NCI-H146 treated with DMSO at 0.1 percent for 48 hours (cell line): ENCODE measurements around the gene AFAP1.

Experiments used
- DNase-seq: peaks from one replicate; lab custom pipeline; 2025; ENCODE audit not compliant: unreplicated experiment; lab: John Stamatoyannopoulos, UW

The AFAP1 gene

DNA sequence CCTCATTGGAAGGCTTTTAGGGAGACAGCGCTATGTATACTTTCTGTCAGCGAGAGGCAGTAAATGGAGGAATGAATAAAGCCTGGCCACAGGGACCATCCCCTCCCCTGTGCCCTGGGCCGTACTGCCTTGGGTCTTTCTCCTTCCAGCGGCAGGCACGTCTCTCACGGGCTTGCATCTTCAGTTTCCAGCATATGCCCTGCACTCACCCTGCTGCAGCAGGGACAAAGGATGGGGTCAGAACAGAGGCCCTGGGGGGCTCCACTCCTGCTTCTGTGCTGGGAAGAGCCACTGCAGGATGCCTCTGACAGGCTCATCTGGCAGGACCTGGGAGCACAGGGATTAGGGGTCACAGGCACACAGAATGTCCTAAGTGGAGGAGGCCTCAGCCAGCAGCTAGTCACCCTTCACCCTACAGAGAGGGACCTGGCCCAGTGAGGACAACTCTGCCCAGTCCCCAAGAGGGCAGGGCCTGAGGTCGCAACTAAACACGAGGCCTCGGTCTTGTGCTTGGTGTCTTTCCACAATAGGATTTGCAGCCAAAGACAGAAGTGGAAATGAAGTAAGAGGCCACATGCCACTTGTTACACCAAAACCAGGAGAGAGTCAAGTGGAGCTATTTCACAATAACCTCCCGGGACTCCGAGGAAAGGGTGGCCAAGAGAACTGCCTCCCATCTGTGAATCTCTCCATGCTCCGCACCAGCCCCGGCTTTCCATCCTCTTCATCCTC lies 150.8 kb downstream of the AFAP1 start:
- no peak for DNase-seq

DNA sequence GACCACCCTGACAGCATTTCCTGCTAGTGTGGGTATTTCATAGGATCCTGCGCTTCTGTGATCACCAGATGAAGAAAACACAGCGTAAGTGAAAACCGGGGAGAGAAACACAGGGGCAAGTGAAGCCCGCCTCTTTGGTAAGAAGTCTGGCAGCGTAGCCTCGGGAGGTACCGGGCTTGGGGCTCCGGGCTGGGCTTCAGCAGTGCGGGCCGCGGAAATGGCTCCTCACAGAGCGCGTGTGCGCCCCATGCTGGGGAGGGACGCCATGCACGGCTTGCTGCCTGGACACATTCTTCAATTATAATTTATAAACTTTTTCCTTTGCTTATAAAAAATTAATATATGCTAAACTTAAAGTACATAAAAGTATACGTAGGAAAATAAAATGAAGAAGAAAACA lies 151.5 kb downstream of the AFAP1 start:
- no peak for DNase-seq

DNA sequence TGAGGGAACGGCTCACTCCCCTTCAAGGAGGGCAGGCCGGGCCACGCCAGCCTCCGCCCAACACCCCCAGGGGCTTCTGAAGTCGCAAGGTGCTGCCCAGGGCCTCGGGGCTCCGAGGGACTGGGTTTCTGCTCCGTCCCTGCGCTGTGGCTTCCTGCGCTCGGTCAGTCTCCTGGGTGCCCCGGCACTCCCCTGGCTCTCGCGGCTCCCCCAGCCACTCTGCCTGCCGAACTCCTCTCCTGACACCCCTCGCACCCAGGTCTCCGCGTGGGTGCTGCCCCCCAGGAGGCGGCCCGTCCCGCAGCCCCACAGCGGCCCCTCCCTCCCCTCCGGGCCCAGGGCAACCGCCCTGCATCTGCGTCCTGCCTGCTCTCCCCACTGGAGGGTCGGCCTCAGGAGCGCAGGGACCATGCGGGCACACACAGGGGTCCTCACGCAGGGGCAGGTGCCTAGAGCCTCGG lies 151.9 kb downstream of the AFAP1 start:
- no peak for DNase-seq

DNA sequence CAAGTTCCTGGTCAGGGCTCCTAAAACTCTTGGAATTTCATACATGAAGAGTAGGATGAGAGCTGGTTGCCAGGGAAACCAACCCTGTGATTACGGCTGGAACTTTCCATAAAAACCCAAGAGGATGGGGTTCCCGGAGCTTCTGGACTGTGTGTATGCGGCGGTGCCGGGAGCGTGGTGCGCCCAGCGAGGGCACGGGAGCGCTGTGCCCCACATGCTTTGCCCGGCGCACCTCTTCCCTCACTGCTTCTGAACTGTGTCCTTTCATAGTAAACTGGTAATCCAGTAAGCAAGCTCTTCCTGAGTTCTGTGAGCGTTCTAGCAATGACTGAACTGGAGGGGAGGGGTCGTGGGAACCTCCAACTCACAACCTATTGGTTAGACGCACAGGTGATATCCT lies 152.6 kb downstream of the AFAP1 start:
- no peak for DNase-seq

DNA sequence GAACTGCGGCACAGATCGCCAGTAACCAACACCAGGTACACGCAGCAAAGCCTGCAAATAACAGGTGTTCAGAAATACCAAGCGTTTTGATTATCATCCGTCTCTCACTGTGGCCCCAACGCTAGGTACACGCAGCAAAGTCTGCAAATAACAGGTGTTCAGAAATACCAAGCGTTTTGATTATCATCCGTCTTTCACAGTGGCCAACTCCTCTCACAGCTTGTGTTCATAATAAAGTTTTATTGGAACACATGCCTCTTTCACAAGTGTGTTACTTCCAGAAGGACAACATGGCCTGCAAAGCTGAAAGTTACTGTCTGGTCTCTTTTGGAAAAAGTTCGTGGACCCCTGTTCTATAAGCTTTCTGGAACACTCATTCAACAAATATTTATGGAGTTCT lies 153.1 kb downstream of the AFAP1 start:
- no peak for DNase-seq

DNA sequence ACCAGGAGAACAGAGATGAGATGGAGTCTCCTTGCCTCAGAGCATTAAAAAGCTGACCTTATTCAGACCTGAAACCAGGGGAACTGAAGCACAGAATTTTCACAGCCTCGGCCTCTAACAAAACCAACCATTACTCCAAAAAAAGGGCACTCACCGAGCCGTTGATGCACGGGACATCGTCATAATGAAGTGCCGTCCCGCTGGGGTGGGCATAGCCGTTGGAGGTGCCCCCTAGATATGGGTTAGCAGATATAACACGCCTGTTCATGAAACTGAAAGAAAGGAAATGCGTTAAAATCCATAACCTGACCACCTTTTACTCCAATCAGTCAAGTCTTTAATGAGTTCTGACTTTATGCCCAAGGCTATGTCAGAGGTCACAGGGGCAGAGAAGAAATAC lies 153.6 kb downstream of the AFAP1 start:
- DNase-seq = no peak

DNA sequence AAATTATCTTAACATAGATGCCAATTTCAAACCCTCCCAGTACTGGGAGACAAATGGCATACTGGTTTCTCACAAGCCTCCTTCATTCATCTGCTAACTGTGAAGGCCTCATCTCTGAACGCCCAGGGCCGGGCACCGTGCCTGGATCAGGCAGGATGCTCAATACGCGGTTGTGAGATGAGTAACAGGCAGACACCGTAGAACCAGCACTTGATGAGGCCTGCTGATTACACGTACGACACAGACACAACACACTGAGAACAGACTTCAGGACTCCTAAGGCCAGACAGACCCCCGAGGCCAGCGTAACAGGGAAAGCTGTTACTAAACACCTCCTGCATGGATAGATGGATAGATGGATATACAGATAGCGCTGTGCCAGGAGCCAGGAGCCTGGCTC lies 154.6 kb downstream of the AFAP1 start:
- no peak for DNase-seq

DNA sequence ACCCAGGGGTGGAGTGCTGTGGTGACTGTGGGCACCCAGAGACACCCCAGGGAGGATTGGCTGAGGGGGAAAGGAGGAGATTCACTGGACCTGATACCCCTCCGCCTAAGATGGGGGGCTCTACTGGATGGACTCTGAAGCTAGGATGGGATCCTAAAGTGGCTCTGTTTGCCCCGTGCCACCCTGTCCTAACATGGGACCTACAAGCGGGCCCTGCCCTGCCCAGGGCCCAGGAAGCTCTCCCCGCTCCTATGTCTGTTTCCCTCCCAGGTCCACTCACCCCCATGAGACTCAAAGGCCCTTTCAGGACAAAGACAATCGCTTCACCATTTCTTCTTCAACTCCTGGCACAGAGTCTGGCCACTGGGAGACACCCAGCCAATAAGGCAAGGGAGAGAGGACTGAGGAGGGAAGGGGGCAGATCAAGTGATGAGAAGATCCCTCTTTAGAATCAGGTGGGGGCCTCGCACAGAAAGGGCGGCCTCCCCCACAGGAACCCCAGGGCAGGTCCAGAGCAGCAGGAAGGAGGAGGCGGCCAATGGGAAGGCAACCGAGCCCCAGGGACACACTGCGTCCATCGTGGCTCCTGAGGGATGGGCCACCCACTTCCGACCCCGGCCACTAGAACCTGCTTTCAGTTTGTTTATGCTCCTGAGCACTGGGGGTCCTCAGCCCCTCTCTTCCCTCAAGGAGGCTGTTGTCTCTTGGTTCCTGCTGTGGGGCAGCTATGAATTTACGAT lies 155.4 kb downstream of the AFAP1 start:
- DNase-seq = no peak

DNA sequence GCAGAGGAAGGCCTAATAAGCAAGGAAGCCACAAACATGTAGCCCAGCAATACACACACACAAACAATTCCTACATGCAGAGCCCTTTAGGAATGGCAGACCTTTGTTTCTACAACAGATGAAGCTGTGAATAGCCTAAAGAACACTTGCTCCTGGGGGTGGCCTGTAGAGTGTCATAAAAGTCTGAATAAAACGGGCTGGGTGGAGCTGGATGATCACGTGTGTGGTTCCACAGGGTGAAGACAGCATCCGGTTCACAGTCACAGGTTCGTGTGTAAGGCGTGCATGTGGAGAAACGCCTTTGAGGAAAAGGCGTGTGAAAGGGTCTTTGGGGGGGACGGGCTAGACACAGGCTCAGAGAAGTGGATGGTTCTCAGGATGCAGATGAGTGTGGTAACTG lies 156.1 kb downstream of the AFAP1 start:
- no peak for DNase-seq

DNA sequence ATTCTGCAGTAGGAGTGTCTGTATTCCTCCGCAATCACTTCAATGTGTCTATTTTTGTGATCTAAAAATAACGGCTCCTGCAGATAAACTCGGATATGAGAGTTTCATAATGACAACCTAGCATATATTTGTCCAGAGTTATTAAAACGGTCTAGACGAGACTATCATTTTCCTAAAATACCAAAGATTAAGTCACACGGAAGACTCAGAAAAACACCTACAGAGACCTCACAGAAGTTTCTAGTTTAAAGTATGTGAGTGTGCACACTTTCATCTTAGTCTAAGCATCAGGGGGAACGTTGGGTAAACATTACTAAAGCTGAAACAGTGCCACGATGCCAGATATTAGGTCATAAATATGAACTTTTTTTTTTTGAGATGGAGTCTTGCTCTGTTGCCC lies 156.9 kb downstream of the AFAP1 start:
- no peak for DNase-seq

DNA sequence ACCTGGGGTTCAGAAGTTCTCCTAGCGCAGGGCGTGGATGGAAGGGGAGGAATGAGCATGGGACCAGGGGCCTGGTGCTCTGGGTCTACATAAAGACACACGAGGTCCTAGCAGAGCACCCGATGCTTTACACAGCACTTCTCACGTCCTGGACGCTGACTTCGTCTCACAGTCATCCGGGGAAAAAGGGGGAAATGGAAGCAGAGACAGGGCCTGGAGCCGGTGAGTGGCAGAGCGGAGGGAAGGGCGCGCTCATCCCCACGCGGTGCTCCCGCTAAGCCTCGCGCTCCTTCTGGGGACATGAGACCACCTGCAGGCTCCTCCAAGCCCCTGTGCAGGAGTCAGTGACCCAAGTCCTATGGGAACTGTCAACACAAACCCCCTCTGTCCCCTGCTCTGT lies 157.7 kb downstream of the AFAP1 start:
- no peak for DNase-seq

DNA sequence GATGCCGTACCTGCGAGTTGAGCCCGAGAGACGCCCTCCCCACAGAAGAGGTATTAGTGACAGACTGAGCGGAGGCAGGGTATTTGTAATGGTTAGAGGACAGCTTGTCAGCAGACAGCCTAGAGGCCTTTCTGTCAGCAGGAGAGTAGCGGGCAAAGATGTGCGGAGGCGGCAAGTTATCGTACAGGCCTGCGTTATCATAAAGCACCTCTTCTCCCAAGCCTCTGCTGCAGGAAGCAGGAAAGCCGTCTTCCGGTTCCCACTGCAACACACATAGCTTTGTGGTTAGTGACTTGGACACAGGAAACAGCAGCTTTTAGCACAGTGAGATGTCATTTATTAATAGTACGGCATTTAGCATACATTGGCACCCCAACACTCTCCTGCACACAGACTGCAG lies 158.3 kb downstream of the AFAP1 start:
- no peak for DNase-seq

DNA sequence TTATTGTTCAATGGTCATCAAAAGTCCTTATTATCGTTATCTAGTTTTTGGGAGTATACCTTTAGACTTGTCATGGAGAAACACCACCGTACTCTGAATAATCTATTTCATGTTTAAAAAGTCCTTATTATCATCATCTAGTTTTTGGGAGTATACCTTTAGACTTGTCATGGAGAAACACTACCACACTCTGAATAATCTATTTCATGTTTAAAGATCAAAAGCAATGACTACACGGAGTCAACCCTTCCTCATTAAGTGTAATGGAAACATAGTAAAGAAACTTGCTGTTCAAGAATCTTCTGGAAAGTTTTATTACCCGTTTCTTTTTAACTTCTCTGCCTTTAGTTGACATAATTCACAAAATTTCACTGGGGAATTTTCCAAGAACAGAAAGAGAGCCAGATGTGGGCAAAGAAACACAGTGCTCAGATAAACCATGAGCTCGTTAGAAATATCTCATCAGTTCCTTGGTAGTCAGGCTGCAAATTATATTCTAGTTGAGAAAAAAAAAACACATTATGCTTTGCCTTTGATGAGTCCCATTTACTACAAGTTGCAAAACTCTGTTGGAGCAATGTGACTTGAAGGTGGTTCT lies 158.8 kb downstream of the AFAP1 start:
- DNase-seq = no peak

DNA sequence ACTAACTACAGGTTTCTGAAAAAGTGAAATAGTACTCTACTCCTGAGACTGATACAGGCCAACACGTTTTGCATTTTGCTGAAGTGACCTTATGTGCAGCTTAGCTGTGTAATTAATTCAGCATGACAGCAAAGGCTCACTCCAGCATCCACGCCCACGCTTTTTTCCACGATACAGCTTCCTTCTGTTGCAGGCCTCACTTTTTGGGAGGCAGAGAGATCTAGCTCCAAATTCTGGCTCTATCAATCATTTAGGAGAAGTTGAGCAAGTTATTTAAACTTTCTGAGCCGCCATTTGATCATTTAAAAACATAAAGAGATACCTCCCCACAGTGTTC lies 160.3 kb downstream of the AFAP1 start:
- no peak for DNase-seq

DNA sequence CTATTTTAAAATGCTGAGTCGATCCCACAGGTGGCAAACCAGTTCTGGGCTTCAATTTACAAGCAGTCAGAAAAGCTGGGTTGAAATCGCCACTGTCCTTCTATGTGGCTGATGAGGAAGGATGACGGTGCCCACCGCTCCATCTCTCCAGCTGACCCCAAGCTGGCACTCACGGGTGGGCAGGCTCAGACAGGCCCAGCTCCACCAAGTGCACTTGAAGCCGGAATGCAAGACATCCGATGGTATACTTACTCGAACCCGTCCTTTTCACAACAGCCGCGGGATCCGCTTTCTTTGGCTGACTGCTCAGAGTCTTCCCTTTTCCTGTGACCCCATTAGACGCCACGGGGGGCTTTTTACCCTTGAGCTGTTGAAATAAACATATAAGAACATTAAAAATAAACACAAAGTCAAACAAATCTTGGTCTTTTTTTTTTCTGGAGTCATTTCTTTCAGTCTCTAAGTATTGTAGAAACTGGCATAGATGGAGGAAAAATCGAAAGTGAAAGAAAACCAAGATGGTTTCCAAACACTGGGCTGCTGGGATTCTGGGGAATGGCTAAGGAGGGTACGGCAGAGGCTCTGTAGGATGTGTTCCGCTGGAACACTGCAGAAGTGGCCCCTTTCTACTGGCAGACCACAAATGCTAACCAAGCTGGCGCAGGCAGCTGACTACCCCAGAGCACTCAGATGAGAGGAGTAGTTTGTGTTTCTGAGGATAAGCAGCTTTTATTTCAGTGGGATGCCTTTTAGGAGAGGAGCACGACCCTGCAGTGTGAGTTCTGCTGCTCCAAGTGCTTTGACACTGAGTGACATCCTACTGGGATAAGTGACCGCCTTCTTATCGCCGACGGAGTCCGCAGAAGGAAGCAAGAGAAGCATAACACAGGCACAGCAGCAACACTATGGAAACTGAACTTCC lies 160.9 kb downstream of the AFAP1 start:
- no peak for DNase-seq

DNA sequence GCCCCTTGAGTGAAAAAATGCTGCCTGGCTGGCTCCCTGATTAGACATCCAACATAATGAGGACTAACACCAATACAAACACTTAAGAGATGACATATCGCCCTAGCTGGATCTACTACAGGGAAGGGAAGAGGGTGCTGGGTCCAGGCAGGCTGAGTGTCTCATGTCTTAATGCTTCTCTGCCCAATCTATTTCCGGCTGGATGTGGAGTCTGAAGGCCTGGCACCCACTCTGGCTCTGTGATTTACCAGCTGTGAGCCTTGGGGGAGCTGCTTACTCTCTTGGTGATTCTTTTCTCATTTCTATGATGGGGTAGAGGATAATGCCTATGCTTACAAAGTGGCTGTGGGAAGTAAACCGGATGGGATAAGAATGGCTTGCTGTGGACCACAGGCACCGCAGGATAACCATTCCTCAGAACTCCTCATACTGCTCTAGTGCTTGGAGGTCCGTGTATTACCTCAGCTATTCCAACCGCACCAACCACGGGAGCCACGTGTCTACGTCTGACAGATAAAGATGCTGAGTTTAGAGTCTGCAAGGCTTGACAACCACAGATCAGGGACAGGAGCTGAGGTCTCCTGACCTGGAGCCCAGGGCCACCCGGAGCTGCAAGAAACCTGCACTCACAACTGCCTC lies 161.7 kb downstream of the AFAP1 start:
- DNase-seq = no peak

DNA sequence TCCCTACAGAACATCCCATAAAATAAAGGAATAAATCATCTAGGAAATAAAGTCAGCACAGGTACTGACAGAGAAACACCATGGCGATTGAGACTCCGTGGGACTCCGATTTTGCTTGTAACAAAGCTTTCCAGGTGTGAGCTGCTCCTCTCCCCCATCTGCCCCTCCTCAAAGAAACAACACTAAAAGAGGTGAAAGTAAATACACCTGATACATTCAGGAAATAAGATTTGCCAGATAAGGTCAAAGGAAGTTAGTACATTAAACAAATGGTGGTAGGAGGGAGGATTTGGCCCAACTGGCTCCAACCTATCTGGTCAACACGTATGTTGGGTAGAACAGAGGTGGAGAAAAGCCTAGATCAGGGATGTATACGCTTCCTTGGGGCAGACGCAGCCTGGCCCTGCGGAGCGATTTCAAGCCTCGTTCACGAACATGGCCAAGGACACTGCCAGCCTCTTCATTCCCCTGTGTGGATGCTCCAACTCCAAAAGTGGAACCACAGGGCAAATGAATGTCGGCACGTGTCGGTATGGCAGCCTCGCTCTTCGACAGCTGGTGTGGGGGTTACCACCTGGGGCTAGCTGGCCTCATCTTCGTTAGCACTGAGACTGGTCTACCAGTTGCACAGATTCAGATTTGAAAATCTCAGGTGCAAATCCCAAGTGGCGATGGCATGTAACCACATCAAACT lies 162.5 kb downstream of the AFAP1 start:
- peak; percentile 7 for DNase-seq

DNA sequence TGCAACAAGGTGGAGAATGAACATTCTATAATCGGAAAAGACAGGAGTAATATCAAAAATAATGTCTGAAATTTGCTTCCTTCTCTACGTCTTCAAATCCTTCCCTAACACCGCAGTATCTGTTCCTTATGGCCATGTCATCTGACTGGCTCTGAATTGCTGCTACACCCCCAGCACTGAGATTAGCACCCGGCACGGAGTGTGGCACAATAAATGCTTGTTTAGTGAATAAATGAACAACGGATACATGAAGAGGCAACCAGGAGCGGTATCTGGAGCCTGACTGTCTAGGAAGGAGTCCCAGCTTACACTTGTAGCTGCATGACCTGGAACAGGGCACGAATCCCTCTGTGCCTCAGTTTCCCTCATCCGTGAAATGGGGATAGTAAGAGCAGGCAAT lies 164.3 kb downstream of the AFAP1 start:
- no peak for DNase-seq

DNA sequence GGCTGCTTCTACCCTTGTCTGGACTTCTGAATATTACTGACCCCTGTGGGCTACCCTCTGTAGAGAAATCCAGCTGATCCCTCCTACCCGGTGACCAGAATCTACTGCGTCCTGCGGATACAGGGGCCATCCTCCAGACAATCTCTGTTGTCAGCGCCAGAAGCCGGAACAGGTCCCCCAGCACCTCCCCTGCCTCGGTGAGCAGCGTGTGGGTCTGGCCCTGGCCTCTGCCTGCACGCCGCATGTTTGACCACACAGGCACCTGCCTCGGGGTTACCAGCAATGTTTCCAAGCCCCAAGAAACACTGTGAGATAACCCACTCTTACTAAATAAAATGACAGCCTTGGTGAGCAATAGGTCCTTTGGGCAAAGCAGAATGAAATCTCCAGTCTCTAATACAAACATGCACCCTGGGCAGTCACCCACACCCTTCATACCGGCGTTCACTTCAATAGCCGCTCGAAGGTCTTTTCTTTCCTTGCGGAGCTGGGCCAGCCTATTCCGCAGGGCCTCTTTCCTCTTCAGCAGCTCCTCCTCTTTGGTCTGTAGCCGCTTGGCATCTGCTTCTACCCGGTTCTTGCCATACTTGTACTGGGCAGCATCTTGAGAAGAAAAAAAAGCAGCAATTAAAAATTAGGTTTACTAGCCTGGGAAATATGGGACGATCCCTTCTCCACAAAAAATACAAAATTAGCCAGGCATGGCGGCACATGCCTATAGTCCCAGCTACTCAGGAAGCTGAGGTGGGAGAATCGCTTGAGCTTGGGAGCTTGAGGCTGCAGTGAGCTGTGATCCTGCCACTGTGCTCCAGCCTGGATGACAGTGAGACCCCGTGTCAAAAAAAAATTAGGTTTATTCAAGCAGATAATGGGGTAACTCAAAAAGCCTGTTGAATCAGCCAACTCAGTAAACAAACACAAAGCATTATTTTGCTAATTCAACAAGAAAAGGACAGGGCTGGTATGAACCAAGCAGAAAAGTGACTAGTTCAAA lies 165.1 kb downstream of the AFAP1 start:
- no peak for DNase-seq
